CD4-positive, alpha-beta T cell treated with Interleukin-1 beta for 1 hour (primary cell): ENCODE results near the gene DOCK4.

ENCODE experiments used
- DNase-seq, 2 donors: peaks; one replicate each; pipeline ENCODE4 v3.0.0-alpha.2; 2020 to 2022

The DOCK4 gene

DNA sequence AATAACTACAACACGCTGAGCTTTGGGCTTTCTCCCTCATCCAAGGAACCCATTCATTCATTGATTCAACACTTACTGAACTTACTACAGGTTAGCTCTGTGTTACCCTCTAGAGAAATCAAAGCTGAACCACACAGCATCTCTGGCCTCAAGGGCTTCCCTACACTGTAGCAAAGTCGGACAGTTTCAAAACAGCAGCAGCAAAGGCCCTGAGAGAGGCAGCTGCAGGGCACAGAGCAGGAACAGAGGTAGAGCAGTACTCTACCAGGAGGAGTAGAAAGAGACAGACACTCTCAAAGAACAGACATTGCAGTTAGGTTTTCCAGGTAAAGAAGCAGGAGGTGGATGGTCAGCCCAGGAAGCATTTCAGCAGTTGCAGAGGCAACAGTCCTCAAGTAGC is 16.1 kb downstream of the DOCK4 start:
- DNase-seq = no peak

DNA sequence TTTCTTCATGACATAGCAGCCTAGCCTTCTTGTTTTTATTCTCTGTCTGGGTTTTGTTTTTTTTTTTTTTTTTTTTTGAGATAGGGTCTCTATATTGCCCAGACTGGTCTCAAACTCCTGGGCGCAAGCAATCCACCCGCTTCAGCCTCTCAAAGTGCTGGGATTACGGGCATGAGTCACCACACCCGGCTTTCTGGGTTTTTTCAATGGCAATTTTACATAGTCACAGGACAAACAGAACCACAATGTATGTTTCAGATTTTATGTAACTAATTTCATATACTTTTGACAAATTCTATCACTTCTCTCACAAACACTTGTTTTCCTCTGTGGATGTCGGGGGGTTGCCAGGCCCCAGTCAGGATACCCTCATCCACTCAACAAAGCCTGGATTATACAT is 16.5 kb downstream of the DOCK4 start:
- no peak for DNase-seq

DNA sequence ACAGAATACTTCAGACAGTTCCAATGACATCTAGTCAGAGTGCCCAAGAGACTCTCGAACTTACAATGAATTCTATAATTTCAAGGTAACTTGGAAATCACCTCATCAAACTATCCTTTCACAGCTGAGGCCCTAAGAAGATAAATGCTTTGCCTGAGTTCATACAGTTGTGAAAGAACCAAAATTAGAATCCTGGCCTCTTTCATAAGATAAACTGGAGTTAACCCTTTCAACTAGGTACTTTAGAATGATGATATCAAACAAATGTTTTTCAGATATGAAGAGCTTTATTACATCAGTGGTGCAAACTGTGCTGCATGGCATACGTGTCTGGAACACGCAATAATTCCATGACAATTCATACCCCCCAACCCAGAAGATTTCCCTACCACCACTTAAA is 17.9 kb downstream of the DOCK4 start:
- DNase-seq = no peak

DNA sequence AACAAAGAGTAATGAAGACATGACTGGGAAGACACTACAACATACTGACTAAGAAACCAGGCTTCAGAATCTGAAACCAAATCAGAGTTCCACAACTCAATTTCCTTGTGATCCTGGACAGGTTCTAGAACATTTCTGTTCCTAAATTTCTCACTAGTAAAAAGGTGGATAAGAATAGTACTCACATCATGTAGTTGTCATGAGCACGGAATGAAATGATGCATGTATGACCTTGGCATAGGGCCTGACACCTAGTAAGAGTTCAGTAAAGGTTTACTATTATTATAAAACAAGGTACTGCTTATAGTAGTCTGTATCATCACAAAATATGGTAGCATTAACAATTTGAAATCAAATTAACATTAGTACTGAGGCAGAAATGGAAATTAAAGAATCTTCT is 19.9 kb downstream of the DOCK4 start:
- no peak for DNase-seq

DNA sequence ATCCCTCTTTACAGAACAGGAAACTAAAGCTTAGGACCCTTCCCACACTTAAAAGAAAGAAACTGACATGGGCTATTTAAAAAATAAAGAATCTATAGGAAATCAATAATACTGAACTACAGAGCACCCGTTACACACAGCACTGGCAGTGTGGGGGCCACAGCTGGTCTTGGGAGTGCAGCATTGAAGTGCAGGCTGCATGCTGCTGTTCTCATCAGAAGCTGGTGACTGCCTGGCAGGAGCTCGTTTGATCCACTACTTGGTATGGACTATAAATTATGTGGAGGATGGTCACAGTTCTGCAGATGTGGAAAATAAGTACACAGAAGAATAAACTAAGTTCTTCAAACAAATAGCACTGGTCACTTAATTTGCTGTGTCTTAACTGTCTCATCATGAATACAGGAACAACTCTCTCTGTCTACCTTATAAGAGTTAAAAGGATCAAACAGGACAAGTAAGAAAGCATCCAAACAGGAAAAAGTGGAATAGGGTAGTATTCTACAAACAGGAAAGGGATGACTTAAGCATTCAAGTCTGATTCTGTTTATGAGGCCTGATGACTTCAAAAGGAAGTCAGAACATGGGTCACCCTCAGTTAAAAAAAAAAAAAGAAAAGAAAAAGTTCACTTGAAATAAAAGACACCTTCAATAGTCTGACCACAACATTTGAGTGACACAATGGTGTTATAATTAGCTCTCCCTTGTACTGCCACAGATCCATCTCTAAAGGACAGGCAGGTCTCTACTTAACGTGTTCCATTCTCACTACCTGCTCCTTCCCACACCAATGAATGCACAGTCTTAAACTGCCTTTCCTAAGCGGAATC is 21.0 kb downstream of the DOCK4 start:
- DNase-seq = no peak

DNA sequence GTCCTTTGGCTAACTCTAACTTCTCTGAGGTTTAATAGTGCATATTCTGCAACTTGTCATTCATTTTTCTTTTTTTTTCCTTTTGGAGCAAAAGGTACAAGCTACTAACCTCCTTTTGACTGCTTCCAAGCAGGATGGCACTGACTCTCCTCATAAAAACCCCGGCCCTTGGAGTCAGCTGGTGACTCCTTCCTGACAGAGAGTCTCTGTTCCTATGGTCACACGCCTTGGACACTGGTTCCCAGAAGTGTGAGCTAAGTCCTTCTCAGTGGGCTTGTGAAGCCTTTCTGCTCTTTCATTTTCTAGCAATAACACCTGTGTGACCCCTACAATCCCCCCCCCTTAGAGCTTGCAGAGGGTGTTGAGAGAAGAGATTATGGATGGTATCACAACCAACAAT is 21.7 kb downstream of the DOCK4 start:
- DNase-seq = no peak

DNA sequence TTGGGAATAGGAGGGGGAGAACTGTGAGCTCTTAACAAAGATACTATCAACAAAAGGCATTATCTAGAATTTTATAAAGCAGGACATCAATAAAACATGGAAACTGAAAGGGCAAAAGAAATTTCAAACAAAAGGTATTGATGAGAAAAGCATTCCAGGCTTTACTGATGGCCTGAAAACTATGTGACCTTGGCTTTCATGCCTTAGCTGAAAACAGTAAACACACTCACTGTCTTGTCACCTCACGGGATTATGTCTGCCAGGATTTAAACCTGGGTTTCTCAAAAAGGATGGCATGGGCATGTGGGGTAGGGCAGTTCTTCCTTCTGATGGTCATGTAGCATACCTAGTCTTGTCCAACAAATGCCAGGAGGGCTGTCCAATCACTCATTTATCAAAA is 22.9 kb downstream of the DOCK4 start:
- DNase-seq = no peak

DNA sequence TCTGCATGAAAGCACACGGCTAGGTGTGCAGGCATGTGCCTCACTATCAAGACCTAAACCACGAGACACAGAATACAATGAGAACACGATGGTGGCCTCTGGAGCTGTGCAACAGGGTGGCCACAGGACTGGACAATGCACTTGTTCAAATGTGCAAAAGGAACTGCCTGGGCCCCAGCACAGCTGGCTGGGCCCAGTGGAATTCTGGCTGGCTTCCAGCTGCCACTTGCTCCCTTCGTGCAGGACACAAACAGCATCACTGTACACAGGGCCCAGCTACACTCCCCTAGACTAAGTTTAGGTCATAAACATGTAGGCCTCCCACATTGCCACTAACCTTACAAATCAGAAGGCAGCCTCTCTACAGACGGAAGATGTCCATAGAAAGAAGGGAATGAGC is 23.4 kb downstream of the DOCK4 start:
- no peak for DNase-seq

DNA sequence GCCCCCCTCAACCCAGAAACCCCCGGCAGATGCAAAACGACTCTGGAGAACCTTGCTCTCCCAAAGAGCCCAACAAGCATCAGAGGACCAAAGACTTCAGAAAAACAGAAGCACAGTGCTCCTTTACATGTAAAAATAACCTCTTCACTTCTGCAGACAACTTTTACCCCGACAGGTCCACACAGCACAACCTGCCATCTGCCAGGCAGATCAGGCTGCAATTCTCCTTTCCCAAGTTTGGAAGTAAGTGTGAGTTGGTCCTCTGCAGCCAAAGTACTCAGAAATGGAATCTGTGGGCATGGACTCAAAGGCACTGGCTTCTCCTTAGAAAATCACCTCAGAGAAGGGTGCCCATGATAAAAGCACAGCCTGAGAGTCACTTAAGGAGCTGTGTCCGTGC is 26.0 kb downstream of the DOCK4 start:
- DNase-seq = no peak

DNA sequence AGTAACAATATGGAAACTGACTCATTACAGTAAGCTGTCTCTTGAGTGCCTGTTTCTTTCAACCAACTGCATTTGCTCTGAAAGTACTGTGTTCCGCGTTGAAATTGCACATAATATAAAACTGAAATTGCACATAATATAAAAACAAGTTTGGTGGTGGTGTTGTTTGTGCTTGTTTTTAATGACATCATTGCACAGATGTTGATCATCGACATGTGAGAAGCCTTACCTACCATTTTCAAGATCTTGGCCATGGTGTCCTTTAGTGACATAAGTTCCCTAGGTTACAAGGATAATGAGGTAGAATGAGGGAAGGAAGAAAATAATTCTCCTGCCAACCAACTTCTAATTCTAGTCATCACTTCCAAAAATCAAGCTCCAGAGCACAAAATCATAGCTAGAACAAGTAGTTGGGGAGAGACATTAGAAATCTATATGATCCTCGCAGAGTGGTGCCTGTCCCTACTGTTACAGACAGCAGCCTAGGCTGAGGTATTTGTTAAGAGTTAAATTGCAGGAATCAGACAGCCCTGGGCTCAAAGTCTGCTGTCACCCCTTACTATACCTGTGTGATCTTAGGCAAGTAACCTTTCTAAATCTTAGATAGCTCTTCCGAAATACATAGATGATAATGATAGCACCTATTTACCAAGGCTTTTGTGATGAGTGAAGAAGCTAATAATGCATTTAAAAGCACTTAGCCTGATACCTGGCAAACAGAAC is 29.3 kb downstream of the DOCK4 start:
- no peak for DNase-seq

DNA sequence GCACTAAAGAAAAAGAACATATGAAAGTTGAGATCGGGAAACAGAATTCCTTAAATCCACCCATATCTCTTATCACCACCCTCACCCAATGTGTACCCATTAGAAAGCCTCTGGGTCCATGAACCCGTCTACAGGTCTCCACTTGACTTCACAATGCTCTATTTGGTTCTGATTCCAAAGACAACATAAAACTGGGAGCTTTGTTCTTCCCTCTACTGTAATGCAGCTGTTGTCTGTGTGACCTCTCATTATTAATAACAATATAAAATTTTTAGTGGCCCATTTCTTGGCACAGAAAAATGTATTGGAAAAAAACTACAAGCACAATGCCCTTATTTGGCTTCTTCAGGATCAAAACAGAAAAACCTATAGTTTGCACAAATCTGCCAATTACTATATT is 30.0 kb downstream of the DOCK4 start:
- no peak for DNase-seq

DNA sequence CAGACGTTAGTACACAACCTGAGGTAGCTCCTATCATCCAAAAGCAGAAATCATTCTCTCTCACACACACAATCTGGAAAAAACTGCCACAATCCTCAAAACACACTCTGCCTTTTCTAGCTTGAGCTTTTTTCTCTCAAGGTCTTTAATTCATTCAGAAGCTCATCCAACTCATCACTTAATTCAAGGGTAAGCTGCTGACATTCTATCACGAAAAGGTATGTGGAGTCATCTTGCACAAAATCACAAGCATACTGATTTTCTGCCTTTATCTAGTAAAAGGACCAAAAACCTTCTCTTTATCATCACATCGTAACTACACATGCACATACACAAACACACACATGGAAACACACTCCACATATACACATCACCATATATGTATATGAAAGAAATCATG is 32.0 kb downstream of the DOCK4 start:
- DNase-seq = no peak

DNA sequence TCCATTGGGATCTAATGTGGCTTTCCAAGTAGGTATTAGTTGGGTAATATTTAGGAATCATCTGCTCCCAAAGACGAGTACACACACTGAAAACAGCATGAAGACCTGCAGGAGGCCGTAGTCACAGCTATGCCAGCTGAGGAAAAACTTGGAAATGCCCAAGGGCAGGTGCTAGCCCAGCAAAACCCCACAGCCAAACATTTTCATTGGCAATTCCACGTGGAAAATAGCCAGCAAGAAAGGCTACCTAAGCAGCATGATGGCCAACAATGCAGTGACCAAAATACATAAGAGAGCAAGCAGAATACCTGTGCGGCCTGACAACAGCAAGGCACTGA is 32.7 kb downstream of the DOCK4 start:
- no peak for DNase-seq

DNA sequence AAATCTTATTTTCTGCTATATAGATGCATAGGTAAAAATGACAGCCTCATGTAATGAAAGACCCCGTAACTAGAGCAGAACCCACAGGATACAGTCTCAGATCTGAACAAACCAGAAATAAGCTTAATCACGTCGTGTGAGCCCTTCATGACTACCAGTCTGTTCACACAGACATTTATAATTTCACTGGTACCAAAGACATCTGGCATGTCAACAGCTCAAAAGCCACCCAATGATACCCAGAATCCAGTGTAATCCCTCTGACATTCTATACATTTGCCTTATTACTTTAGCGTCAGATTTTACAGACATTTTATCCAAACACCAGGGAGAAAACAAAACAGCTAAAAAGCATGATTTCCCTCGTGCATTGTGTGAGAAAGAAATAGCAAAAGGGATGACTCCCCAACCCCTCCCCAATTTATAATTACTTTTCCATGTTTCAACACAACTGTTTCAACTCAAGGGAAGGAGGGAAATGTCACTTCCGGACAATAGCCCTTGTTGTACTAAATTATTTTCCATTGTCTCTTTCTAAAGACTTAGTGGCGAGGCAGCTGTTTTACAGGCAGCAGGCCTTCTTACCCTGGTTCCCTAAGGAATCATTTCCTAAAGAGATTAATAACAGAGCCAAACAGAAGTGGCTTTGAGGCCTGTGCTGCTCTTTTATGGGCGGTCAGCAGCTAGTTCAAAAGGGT is 33.2 kb downstream of the DOCK4 start:
- no peak for DNase-seq

DNA sequence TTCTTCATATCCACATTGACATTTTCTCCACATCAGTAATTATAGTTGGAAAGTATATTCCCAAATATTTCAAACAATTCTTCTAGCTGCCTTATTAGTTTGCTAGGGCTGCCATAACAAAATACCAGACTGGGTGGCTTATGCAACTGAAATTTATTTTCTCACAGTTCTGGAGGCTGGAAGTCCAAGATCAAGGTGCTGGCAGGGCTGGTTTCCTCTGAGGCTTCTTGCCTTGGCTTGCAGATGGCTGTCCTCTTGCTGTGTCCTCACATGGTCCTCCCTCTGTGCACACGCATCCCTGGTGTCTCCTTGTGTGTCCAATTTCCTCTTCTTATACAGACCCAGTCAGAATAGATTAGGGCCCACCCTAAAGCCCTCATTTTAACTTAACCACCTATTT is 34.5 kb downstream of the DOCK4 start:
- no peak for DNase-seq

DNA sequence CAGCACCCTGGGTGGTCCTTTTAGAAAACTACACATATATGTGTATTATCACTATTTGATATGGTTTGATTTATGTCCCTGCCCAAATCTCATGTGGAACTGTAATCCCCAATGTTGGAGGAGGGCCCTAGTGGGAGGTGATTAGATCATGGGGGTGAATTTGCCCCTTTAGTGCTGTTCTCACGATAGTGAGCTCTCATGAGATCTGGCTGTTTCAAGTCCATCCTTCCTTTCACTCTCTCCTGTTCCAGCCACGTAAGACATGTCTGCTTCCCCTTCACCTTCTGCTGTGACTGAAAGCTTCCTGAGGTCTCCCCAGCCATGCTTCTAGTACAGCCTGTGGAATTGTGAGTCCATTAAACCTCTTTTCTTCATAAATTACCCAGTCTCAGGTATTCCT is 37.3 kb downstream of the DOCK4 start:
- no peak for DNase-seq

DNA sequence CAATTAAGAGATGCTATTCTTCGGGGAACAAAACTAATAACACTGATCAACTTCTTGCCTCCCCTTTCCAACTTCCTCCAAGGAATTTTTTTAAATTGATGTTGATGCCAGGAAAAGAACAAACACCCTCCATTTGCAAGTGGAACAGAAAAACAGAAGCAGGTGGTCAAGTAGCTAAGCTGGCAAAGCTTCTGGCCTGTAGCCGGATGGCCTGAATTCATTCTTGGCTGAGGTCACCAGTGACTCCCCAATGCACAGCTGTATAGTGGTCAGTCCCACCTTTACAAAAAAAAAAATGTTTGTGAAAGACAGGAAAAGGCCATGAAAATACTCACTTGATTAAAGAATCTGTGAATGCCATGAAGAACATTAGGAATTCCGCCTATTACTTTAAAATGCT is 39.1 kb downstream of the DOCK4 start:
- DNase-seq = no peak

DNA sequence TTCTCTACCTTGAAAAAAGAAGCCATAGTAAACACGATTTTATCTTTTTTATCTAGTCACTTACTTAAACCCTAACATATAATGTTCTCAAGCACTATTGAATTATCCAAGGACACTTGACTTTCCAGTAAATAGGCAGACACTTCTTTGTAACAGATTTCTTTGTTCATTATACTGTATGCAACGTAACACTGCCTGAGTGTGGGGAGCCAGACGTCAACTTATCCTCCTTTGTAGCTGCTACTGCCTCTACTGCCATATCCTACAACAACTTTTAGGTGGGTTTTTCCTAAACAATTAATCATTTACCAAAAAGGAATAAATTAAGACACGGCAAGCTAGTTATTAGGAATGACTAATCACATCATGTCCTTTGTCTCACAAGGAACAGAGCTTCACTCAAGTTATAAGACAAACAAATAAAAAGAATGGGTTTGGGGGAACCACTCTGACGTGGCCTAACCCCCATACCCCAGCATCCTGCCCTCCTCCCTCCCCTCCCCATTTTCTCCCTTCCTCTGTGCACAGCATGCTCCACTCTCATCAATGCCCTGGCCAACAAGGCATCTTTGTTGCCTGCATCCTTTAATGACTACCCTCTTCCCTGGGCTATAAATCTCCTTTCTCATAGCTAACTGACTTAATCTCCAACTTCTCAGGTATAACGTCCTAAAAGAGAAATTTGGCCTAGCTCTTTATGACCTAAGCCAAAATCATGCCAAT is 43.3 kb downstream of the DOCK4 start:
- DNase-seq = no peak

DNA sequence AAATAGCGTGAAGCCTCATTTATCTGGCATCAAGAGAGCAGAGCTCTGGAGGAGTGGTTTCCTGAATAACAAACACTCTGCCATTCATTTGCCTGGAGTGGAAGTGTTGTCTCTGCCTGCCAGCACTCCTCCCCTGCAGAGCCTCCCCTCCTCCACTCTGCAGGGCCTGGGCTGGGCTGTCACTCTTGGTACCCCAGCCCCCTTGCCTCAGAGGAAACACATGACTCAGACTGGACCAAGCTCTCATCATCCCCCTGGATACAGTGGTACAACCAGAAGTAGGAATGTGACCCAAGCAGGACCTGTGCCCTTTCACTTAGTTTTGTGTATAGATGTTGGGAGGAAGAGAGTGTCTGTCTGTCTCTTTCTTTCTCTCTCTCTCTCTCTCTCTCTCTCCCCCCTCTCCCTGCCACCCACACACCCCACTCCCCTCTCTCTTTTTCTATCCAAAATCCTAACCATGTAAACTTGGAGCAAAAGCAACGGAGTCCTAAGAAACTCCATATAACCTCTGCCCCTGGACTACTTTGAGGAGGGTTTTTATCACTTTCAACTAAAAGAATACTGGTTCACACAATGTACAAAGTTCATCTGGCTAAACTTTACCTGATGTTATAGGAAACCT is 43.9 kb downstream of the DOCK4 start:
- DNase-seq = no peak

DNA sequence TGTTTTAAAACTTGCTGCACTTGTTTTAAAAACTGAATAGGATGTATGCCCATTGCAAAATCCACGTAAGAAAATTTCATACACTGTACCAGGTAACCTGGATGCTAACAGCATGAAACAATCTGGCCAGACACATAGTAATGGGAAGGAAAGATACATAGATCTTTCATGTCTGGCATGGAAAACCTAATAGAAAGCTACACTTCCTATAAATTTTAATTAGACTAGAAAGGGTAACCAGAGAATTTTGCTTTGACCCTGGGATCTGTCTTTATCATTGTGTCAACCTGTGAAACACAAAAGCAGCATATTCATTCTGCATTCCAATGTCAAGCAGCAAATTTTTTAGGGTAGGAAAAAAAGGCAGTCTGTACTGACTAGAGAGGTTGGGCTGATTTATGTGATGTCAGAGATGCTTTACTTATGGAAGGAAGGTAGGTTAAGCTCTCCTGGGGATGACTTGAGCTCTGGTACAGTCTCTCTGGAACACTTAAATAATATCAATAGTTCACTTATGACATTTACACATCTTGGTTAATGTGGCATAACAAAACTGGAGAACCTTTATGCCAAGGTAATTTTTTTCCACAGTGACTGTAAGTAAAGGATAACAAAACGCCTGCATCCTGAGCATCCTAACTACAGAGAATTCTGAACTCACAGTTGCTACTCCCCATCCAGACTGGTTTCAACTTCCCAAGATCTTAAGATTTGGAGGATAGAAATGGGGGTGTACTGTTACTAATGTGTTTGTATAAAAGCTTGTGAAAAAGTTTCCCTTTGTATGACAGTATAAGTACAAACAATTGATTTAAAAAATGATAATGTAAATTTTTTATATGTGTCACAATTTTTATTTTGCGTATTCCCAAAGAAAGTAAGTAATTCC is 44.7 kb downstream of the DOCK4 start:
- no peak for DNase-seq

DNA sequence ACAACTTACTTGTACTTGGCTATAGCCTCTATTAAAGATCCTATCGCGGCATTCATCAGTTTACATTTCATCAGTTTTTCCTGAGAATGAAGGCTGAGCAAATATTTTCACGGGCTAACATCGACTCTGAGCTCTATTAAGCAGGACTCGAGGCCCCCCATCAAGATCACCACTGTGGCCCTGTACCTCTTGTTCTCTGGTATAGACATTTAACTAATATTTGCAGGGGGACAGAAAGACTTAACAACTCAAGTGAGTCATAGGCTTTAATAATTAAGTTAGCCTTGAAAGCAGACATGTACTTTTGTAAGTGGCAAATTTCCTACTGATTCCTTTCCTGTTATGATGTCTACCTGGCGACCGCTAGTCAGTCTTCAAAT is 45.4 kb downstream of the DOCK4 start:
- DNase-seq = no peak
